SH-SY5Y (cell line): ENCODE measurements around the gene TSTD1.

ENCODE experiments used
- GATA2 ChIP-seq: IDR thresholded peaks from 2 replicates; pipeline ENCODE4 v1.6.1; 2011; ENCODE audit warnings: mild to moderate bottlenecking, low read depth, low read length
- GATA3 ChIP-seq: IDR thresholded peaks from 2 replicates; pipeline ENCODE4 v1.6.1; 2011; ENCODE audit warnings: low read depth, mild to moderate bottlenecking, low read length, moderate library complexity

- TF ChIP-seq GATA2 (no peak), GATA3 (no peak)
Measured at GRCh38 chr1:161019751-161020495, 18.8 kb downstream of the TSTD1 start.
